GM19351 (cell line): ENCODE data around the gene EFCAB13.
"Not testable (repeated sequence)": the region's sequence is repeated elsewhere in the genome, so short reads cannot be mapped to it uniquely, and the experiment has no call there.

Experiments
- ATAC-seq: cut with Tn5 transposase; IDR thresholded peaks from one replicate; pipeline ENCODE4 v1.9.1; 2021; ENCODE audit warnings: mild to moderate bottlenecking, moderate library complexity; ENCODE audit not compliant: unreplicated experiment

Gene EFCAB13

DNA sequence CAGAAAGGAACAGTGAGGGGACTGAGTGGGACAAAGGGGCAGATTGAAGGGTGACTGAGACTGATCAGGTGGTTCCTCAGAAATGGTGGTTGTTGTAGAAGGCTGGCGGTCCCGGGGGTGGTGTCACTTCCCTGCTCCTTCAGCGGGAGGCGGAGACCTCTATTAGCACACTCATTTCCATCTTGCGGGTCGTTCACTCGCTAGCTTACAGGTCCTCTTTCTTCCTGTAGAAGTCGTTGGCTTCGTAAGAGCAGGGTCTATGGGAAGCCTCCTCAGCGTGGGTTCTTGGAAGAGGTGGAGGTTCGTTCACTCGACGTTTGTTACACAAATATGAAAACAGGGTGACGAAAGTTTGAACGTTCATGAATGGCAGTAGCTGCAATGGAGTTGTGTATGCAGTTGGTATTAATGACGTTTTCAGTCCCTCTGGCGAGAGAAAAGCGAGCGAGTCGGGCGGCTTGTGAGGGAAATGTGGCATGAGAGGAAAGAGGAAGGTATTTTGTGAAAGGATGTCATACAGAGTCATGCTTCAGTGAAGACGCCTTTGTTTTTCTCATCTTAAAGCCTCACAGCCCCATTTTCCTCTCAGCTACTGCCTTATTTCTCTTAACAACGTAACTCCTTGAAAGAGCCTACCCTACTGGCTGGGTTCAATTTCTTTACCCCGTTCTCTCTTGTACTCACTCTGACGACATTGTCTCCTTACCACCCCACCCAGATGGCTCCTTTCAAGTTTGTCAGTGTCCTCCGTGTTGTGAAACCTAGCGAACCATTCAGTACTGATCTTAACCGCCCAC lies 667 bp downstream of the EFCAB13 start:
- ATAC-seq: peak; percentile 33

DNA sequence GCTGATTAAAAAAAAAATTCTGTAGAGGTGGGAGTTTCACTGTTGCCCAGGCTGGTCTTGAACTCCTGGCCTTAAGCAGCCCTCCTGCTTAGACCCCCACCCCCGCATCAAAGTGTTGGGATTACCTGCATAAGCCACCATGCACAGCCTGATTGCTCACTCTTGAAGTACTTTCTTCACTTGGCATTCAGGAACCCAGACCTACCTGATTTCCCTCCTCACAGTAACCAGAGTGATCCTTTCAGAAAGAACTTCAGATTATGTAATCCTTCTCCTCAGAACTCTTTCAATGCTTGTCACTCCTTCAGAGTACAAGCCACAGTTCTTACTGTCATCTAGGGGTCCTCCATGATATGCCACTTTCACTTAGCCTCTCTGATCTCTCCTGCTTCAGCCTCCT lies 1.4 kb downstream of the EFCAB13 start:
- no peak for ATAC-seq

DNA sequence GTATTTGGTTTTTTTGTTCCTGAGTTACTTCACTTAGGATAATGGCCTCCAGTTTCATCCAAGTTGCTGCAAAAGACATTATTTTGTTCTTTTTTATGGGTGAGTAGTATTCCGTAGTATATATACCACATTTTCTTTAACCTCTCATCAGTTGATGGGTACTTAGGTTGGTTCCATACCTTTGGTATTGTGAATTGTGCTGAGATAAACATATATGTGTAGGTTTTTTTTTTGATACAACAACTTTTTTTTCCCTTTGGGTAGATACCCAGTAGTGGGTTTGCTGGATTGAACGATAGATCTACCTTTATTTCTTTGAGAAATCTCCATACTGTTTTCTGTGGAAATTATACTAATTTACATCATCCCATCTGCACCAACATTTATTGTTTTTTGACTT lies 6.8 kb downstream of the EFCAB13 start:
- no peak for ATAC-seq

DNA sequence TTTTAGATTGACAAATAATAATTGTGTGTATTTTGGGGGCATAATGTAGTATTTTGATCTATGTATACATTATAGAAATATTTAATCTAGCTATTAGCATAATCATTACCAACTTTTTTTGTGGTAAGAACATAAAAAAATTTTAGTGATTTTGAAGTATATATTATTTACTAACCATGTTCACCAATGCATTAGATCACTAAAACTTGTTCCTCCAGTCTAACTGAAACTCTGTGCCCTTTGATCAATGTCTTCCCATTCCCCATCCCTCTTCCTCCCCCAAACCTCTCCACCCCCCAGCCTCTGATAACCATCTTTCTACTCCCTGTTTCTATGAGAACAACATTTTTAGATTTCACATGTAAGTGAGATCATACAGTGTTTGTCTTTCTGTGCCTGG lies 8.5 kb downstream of the EFCAB13 start:
- no peak for ATAC-seq

DNA sequence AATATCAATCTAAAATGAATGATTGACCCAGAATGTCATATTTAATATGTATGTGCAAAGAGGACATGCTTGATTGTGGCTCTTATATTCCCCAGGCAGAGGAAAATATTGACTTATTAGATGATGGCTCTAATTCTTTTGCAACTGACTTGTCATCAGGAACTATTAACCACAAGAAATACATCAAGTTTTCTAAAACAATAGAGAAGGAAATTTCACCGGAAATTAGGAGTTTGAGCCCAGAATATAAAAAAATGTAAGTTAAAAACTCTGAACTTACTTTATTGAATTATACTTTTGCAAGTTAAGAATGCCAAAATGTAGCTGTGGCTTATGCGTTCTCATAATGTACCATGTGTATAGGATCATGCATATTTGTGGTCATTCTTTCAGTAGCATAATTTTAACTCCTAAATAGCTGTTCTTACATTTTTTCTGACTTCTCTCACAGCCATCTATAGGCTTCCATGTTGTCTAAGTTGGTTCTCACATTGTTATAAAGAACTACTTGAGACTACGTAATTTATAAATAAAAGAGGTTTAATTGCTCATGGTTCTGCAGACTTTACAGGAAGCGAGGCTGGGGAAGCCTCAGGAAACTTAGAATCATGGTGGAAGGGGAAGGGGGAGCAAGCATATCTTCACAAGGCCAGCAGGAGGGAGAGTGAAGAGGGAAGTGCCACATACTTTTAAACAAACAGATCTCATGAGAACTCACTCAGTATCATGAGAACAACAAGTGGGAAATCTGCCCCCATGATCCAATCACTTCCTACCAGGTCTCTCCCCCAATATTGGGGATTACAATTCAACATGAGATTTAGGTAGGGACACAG lies 11.6 kb downstream of the EFCAB13 start:
- ATAC-seq: no peak

DNA sequence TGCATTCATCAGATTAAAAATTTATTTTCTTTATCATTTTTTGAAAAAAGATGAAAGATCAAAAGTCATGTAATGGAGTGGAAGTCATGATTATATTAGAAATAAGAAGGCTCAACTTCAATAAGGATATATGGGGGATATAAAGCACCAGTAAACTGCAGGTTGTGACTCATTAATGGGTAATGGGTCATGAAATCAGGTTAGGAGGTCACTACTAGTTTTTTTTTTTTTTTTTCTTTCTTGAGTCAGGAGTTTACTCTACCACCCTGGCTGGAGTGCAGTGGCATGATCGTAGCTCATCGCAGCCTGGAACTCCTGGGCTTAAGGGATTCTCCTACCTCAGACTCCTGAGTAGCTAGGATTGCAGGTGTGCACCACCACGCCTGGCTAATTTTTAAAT lies 14.3 kb downstream of the EFCAB13 start:
- ATAC-seq: no peak

DNA sequence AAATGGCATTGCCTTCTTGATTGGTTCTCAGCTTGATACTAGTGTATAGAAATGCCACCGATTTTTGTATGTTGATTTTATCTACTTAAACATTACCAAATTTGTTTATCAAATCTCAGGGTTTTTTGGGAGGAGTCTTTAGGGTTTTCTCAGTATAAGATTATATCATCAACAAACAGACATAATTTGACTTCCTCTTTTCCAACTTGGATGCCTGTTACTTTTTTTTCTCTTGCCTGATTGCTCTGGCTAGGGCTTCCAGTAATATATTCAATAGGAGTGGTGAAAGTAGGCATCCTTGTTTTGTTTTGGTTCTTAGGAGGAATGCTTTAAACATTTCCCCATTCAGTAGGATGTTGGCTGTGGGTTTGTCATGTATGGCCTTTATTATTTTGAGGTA lies 29.1 kb downstream of the EFCAB13 start:
- no peak for ATAC-seq

DNA sequence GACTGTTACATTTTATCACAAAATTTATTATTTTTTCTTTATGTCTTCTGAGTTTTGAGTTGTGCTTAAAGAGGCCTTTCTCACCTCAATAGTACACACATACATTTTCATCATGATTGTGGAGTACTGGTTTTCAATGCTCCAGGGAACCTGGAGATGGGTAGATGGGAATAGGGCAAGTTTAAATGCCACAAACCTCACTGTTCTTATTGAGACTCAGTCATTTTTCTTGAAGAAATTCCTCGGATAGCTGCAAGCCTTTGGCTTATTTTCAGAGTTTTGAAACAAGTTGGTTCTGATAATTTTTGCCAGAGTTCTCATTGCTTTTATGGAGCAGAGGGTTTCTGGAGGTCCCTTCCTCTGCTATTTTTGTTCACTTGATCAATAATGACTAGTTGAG lies 34.9 kb downstream of the EFCAB13 start:
- ATAC-seq: no peak

DNA sequence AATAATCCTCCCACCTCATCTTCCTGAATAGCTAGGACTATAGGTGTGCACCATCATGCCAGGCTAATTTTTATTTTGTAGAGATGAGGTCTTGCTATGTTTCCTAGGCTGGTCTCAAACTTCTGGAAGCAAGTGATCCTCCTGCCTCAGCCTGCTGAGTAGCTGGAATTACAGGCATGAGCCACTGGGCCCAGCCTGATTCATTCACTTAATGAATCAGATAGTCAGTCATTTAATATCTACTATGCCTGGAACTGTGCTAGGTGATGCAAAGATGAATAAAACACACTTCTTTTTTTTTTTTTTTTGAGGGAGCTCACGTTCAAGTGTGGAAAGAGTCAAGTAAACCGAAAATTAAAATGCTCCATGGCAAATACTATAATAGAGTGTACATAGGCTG lies 39.4 kb downstream of the EFCAB13 start:
- ATAC-seq: no peak

DNA sequence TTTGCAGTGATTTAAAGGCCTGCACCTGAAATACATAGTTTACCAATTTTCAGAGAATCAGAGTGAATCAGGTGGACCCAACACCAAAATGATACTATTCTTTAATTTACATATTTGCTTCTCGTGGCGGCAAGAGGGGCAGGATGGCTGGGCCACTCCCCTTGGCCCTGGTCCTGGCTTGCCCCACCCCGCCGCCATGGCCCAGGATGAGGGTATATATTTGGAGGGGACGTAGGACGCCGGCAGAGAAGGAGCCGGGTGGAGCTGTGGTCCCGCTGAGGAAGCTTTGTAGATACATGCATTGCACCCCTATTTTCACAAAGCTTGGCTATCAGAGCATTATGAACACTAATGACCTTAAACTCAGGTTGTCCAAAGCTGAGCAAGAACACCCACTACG lies 43.5 kb downstream of the EFCAB13 start:
- no peak for ATAC-seq

DNA sequence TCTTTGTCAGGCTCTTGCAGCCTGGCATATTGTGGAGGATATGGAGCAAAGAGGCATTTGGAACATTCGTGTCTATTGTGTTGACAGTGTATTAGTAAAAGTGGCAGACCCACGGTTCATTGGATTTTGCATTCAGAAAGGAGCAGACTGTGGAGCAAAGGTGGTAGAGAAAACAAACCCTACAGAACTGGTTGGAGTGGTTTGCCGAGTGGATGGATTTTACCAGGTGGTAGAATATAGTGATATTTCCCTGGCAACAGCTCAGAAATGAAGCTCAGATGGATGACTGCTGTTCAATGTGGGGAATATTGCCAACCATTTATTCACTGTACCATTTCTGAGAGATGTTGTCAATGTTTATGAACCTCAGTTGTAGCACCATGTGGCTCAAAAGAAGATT lies 44.5 kb downstream of the EFCAB13 start:
- no peak for ATAC-seq

DNA sequence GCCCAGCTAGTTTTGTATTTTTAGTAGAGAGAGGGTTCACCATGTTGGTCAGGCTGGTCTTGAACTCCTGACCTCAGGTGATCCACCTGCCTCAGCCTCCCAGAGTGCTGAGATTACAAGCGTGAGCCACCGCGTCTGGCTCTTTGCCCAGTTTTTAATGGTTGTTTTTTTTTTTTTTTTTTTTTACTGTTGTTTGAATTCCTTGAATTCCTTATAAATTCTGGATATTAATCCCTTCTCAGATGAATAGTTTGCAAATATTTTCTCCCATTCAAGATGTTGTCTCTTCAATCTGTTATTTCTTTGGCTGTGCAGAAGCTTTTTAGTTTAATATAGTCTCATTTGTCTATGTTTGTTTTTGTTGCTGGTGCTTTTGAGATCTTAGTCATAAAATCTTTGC lies 47.1 kb downstream of the EFCAB13 start:
- not testable (repeated sequence) for ATAC-seq

DNA sequence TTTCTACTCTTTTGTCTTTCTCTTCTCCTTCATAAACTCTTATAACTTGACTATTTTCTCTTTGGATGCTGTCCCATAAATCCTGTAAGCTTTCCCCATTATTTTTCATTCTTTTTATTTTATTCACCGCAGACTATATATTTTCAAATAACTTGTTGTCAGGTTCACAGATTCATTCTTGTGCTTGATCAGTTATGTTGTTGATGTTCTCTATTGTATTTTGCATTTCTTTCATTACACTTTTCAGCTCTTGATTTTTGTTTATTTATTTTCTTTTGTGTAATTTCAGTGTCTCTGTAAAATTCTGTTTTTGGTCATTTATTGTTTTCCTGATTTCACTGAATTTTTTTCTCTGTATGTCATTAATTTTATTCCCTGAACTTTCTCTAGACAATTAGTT lies 49.2 kb downstream of the EFCAB13 start:
- no peak for ATAC-seq

DNA sequence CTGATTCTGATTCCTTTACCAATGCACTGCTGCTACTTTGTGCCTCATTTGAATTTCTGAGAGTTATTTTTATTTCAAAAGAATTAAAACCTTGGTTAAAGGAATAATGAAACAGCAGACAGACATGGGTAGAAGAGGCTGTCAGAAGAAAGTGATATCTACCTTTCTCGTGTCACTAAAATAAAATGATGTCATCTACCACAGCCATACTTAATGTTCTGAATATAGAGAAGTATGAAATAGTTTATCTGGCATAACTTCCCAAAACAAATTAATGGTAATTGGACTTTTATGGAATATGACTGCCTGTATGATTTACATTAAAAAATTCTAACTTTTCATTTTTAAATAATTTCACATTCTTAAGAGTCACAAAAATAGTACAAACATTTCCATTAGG lies 52.5 kb downstream of the EFCAB13 start:
- no peak for ATAC-seq

DNA sequence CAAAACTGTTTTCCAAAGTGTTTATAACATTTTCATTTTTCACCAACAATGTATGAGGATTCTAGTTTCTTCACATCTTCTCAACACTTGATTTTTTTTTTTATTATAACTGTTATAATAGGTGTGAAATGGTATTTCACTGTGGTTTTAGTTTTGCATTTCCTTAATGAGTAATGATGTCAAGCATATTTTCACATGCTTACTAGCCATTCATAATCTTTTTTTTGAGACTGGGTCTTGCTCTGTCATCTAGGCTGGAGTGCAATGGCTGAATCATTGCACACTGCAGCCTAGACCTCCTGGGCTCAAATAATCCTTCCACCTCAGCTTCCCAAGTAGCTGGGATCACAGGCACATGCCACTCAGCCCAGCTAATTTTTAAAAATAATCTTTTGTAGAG lies 65.1 kb downstream of the EFCAB13 start:
- ATAC-seq: no peak

DNA sequence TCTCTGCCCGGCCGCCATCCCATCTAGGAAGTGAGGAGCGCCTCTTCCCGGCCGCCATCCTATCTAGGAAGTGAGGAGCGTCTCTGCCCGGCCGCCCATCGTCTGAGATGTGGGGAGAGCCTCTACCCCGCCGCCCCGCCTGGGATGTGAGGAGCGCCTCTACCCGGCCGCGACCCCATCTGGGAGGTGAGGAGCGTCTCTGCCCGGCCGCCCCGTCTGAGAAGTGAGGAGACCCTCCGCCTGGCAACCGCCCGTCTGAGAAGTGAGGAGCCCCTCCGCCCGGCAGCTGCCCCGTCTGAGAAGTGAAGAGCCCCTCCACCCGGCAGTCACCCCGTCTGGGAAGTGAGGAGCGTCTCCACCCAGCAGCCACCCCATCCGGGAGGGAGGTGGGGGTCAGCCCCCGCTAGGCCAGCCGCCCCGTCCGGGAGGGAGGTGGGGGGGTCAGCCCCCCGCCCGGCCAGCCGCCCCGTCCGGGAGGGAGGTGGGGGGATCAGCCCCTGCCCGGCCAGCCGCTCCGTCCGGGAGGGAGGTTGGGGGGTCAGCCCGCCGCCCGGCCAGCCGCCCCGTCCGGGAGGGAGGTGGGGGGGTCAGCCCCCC lies 73.9 kb downstream of the EFCAB13 start:
- ATAC-seq: not testable (repeated sequence)

DNA sequence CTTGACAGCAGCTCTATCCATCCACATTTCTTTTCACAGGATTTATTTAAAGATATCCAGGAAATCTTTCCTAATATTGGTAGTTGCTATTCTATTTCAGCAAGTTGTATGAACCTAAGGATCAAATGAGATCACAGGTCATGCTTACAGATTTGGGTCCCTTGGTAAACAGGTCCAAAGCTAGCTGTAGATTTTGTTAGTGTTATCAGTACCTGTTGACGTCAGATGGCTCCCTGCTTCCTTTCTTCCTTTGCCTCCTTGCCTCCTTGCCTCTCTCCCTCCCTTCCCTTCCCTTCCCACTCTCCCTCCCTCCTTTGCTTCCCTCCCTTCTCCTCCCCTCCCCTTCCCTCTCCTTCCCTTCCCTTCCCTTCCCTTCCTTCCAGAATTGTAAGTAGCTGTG lies 76.6 kb downstream of the EFCAB13 start:
- no peak for ATAC-seq

DNA sequence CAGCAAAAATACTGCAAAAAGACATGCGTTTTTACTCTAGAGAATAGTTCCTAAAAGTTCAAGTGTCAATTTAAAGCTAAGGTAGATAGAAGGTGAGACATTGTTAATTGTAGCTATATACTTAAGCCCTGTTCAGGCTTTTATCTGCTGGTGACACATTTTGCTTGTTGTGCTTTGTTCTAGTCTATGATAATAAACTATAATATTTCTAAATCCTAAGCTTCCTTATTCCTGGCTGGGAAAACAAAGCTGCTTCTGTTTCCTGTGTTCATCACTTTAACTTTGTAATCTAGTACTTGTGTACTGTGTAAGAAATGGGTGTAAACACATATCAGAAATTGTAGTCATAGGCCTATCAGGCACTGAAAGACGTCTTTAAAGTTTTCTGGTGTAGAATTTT lies 77.3 kb downstream of the EFCAB13 start:
- ATAC-seq: no peak

DNA sequence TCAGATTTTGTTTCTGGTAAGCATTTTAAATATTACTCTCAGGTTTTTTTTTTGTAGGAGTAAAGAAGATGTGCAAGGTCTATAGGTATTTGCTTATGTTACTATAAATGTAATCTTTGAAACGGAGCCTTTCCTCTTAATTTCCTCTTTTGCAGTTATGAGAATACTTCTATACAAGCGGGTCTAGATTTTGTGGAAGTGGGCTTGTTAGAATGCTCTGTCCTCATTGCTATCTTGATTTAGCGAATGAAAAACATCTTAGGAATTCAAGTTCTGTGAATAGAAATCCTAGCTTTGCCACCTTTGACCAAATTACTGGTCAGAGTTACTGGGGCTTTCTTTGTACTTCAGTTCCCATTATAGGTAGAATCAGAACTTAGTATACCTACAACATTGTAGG lies 80.3 kb downstream of the EFCAB13 start:
- no peak for ATAC-seq

DNA sequence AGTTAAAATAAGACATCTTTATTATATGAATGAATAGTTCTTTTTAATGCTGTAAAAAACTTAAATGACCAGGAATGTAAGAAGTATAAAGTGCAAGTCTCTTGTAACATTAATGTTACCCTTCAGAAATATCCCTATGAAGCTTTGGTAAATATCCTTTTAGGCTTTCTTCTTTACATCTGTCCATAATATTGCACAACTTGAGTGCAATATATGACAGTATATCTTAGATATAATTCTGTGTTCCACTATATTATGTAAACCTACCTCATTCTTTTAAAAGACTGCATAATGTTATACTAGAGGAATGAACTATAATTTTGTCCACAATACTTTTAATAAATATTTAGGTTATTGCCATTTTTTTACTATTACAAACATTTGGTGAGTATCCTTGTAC lies 81.1 kb downstream of the EFCAB13 start:
- no peak for ATAC-seq

DNA sequence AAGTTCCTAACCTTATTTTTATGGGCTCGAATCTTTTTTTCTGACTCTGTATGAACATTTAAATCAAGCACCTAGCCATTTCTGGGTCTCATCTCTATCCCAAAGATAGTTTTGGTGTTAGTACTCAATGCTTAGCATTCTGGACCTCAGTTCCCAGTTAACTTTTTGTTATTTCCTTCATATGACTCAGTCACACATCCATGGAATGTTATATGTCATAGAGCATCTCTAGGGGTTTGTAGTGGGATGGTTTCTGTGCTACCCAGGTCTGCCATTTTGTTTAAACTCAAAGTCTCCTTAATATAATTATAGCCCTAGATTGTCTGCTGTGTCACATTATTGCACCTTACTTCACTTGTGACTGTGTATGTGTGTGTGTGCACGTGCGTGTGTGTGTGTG lies 90.1 kb downstream of the EFCAB13 start:
- ATAC-seq: no peak

DNA sequence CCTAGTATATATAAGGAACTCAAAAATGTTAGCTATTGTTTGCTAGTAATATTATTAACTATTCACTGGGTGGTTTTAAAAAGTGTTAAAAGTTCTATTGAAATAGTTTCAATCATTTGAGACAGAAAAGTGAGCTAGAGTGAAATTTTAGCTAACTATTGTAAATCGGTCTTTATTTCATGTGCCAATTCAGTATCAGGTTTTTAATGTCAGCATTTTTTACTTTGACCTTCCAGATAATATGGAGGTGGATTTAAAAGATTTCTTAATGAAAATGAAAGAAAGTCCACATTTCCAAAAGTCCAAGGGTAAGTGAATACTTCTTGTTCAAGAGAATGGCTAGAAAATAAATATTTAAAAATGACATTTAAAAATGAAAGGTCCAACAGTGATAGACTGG lies 90.9 kb downstream of the EFCAB13 start:
- ATAC-seq: no peak
